Karpas-422 (cell line): Measurements from ENCODE around the gene KIR2DL1. TPM values are rescaled to one million over a fixed set of nuclear protein-coding genes. Genes with fewer than 3 reads are reported as not detected.
"Not testable (repeated sequence)": the region's sequence is repeated elsewhere in the genome, so short reads cannot be mapped to it uniquely, and the experiment has no call there.

Experiments
- DNase-seq: peaks from one replicate; pipeline ENCODE4 v3.0.0-alpha.2; 2015
- H2AFZ ChIP-seq: fragments of 200-600 bp; sonication (generic); 2 replicates; pipeline ENCODE4 v1.6.1; 2014; ENCODE audit warnings: antibody characterized with exemption, low read length, mixed read lengths
- H3K27ac ChIP-seq: fragments of 200-600 bp; sonication (generic); 2 replicates; pipeline ENCODE4 v1.5.1; 2014; ENCODE audit warnings: mild to moderate bottlenecking, low read length, moderate library complexity
- H3K27me3 ChIP-seq: fragments of 200-600 bp; sonication (generic); 2 replicates; pipeline ENCODE4 v1.6.1; 2014; ENCODE audit warnings: low read length, mixed read lengths
- H3K36me3 ChIP-seq: fragments of 200-600 bp; sonication (generic); 2 replicates; pipeline ENCODE4 v1.6.1; 2014; ENCODE audit warnings: low read length, mixed read lengths; ENCODE audit not compliant: insufficient read depth
- H3K4me1 ChIP-seq: fragments of 200-600 bp; sonication (generic); 2 replicates; pipeline ENCODE4 v1.6.1; 2014; ENCODE audit warnings: mild to moderate bottlenecking, low read length, mixed read lengths
- H3K4me2 ChIP-seq: fragments of 200-600 bp; sonication (generic); 2 replicates; pipeline ENCODE4 v1.6.1; 2014; ENCODE audit warnings: low read length, low read depth, mild to moderate bottlenecking; ENCODE audit not compliant: poor library complexity, severe bottlenecking
- H3K4me3 ChIP-seq: fragments of 200-600 bp; sonication (generic); 2 replicates; pipeline ENCODE4 v1.5.1; 2014; ENCODE audit warnings: mild to moderate bottlenecking, antibody characterized with exemption, low read length, mixed read lengths
- H3K79me2 ChIP-seq: fragments of 200-600 bp; sonication (generic); 2 replicates; pipeline ENCODE4 v1.6.1; 2014; ENCODE audit warnings: mild to moderate bottlenecking, low read length, mixed read lengths
- H3K9ac ChIP-seq: fragments of 200-600 bp; sonication (generic); 2 replicates; pipeline ENCODE4 v1.6.0; 2014; ENCODE audit warnings: low read length
- H3K9me2 ChIP-seq: fragments of 200-600 bp; sonication (generic), shearing (Covaris generic); replicated peaks from 2 replicates; pipeline ENCODE4 v1.6.0; 2014; ENCODE audit warnings: mild to moderate bottlenecking, low read length, moderate library complexity; ENCODE audit not compliant: insufficient read depth
- H3K9me3 ChIP-seq: fragments of 300-700, 200-600 bp; sonication (generic); 2 replicates; pipeline ENCODE4 v1.6.1; 2014; ENCODE audit warnings: low read length, mixed read lengths
- H4K20me1 ChIP-seq: fragments of 200-600 bp; sonication (generic); 2 replicates; pipeline ENCODE4 v1.6.1; 2014; ENCODE audit warnings: mild to moderate bottlenecking, antibody characterized with exemption, low read length, low read depth; ENCODE audit not compliant: insufficient read depth
- total RNA-seq: library from RNA; depleted of rRNA; stranded (reverse); fragments of >200 nt; shearing (Covaris generic); gene quantifications from 2 replicates; pipeline ENCODE4 v1.2.3, GENCODE V29; 2014; ENCODE audit warnings: low replicate concordance

Gene KIR2DL1
- total RNA-seq, 1 experiment from 2014 or later, result not detected

DNA sequence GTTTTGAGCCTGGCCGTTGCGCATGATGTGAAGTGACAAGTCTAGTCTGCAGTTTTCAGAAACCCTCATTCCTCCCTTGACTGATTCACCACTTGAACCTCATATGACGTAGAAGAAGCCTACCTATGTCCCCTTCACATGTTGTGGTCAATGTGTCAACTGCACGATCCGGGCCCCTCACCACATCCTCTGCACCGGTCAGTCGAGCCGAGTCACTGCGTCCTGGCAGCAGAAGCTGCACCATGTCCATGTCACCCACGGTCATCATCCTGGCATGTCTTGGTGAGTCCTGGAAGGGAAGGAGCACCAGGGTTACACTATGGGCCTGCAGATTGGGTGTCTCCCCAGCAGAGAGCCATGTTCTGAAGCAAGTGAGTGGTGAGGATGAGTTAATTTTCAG, 33.8 kb downstream of the KIR2DL1 start, which contains the start of gene KIR2DL4:
TSS of gene KIR2DL4 (plus strand) at position 201 of the 400 bp plus-strand sequence. CDS start at position 243, 42 bp downstream.
- DNase-seq, result no peak
- no peak within 1 kb of the TSS for H3K9ac ChIP-seq
- no peaks in the 10 kb centered on the region for H3K27me3 ChIP-seq
- H3K4me2 ChIP-seq, result no peak within 1 kb of the TSS
- no peaks in the 10 kb centered on the region for H3K9me2 ChIP-seq
- H3K79me2 ChIP-seq, result no peaks in the 10 kb centered on the region
- no peak within 1 kb of the TSS for H3K4me3 ChIP-seq
- no peaks in the 10 kb centered on the region for H4K20me1 ChIP-seq
- no peaks in the 10 kb centered on the region for H3K9me3 ChIP-seq
- H3K4me1 ChIP-seq, result no peaks in the 10 kb centered on the region
- H3K27ac ChIP-seq, result no peak within 1 kb of the TSS
- no peaks in the 10 kb centered on the region for H3K36me3 ChIP-seq
- no peak within 1 kb of the TSS for H2AFZ ChIP-seq

DNA sequence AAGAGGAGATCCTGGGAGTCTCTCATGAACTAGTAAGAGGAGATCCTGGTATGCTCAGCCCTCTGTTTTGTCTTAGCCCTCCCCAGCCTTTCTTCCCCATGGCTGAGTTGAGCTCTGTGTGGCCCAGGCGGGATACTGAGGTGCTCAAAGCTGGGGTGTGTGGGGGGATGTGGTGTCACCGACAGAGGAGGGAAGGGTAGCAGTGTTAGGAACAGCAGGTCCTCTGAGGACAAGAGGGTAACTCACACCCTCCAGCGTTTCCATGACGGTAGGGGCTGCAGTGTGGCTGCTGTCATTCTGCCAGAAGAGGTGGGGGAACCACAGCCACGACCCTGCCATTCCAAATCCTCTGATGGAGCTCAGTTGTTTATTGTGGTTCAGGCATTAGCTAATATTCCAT, 34.5 kb downstream of the KIR2DL1 start:
- Histone ChIP-seq H3K9me2 (no peaks in the 10 kb centered on the region), H3K4me3 (no peak overlapping the region), H4K20me1 (no peaks in the 10 kb centered on the region), H2AFZ (no peak overlapping the region), H3K4me2 (no peak overlapping the region), H3K27me3 (no peaks in the 10 kb centered on the region), H3K27ac (no peak overlapping the region), H3K4me1 (no peaks in the 10 kb centered on the region), H3K9me3 (no peaks in the 10 kb centered on the region), H3K9ac (no peak overlapping the region), H3K79me2 (no peaks in the 10 kb centered on the region), H3K36me3 (no peaks in the 10 kb centered on the region)
- DNase-seq, result no peak

DNA sequence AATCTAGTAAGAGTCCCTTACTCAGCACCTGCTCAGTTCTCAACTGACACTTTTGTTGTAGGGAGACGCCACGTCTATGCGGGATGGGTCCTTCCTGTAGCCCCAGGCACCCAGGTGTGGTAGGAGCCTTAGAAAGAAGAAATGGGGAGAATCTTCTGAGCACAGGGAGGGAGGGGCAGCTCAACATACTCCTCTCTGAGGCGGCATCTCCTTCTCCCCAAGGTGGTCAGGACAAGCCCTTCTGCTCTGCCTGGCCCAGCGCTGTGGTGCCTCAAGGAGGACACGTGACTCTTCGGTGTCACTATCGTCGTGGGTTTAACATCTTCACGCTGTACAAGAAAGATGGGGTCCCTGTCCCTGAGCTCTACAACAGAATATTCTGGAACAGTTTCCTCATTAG, 35.0 kb downstream of the KIR2DL1 start:
- Histone ChIP-seq H4K20me1 (no peaks in the 10 kb centered on the region), H3K27ac (no peak overlapping the region), H3K27me3 (no peaks in the 10 kb centered on the region), H3K4me1 (no peaks in the 10 kb centered on the region), H3K9me3 (no peaks in the 10 kb centered on the region), H2AFZ (no peak overlapping the region), H3K36me3 (no peaks in the 10 kb centered on the region), H3K4me2 (no peak overlapping the region), H3K9me2 (no peaks in the 10 kb centered on the region), H3K9ac (no peak overlapping the region), H3K79me2 (no peaks in the 10 kb centered on the region), H3K4me3 (no peak overlapping the region)
- no peak for DNase-seq

DNA sequence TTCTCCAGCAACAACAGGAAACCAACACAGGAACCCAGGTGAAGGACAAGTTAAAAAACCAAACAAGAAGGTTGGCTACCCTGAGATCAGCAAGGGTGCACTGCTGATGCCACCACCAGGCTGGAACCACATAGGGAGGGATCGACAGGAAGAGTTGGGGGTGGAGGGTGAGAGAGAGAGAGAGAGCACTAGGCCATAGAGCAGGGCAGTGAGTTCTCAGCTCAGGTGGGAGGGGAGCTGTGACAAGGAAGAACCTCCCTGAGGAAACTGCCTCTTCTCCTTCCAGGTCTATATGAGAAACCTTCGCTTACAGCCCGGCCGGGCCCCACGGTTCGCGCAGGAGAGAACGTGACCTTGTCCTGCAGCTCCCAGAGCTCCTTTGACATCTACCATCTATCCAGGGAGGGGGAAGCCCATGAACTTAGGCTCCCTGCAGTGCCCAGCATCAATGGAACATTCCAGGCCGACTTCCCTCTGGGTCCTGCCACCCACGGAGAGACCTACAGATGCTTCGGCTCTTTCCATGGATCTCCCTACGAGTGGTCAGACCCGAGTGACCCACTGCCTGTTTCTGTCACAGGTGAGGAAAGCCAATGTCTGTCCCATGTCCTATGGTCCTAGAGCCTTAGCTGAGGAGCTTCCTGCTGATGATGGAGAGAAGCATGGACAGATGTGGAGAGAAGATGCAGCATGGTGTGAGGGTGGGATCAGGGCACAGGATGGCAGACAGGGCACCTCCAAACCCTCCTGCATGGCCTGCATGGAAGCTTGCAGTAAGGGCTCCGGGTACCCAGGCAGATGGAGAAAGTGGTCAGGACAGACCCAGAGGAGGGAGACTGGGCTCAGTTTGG, 36.3 kb downstream of the KIR2DL1 start:
- Histone ChIP-seq H3K36me3 (no peaks in the 10 kb centered on the region), H3K4me3 (no peak overlapping the region), H3K27me3 (no peaks in the 10 kb centered on the region), H3K9me3 (no peaks in the 10 kb centered on the region), H3K27ac (no peak overlapping the region), H3K9ac (no peak overlapping the region), H3K79me2 (no peaks in the 10 kb centered on the region), H3K4me1 (no peaks in the 10 kb centered on the region), H3K9me2 (no peaks in the 10 kb centered on the region), H2AFZ (no peak overlapping the region), H4K20me1 (no peaks in the 10 kb centered on the region), H3K4me2 (no peak overlapping the region)
- no peak for DNase-seq

DNA sequence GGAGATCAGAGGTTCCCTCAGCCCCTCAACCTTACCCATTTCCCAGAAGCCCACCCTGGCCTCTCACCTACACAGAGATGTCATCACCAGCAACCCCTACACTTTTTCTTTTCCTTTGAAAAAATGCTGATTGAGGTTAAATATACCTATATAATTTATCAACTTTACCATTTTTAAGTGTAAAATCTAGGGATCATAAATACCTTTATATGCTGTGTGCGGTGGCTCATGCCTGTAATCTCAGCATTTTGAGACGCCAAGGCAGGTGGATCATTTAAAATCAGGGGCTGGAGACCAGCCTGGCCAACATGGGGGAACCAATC, 36.9 kb downstream of the KIR2DL1 start:
- Histone ChIP-seq H3K4me2 (no peak overlapping the region), H4K20me1 (no peaks in the 10 kb centered on the region), H3K4me1 (no peaks in the 10 kb centered on the region), H3K27ac (no peak overlapping the region), H2AFZ (no peak overlapping the region), H3K9me2 (no peaks in the 10 kb centered on the region), H3K9me3 (no peaks in the 10 kb centered on the region), H3K36me3 (no peaks in the 10 kb centered on the region), H3K4me3 (no peak overlapping the region), H3K27me3 (no peaks in the 10 kb centered on the region), H3K9ac (no peak overlapping the region), H3K79me2 (no peaks in the 10 kb centered on the region)
- no peak for DNase-seq

DNA sequence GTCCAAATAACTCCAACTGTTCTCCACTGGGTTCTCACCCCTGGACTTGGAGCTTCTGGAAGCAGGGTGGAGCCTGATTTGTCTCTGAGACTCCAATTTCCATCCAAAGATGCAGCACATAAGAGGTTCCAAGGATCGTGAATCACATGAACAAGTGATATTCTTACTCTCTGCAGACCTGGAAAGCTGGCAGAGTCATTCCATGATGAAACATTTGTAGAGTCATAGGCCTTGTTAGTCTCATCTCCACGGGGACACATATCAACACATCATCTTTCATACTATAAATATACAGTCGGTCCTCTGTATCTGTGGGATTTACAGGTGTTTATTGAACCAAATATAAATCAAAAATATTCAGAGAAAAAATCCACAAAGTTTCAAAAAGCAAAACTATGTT, 45.0 kb downstream of the KIR2DL1 start:
- H4K20me1 ChIP-seq, H3K4me2 ChIP-seq, H3K4me1 ChIP-seq, H3K27ac ChIP-seq, H3K79me2 ChIP-seq, H3K36me3 ChIP-seq, H3K9me3 ChIP-seq, H2AFZ ChIP-seq, DNase-seq, H3K9me2 ChIP-seq, H3K27me3 ChIP-seq, H3K4me3 ChIP-seq, H3K9ac ChIP-seq: not testable (repeated sequence)

DNA sequence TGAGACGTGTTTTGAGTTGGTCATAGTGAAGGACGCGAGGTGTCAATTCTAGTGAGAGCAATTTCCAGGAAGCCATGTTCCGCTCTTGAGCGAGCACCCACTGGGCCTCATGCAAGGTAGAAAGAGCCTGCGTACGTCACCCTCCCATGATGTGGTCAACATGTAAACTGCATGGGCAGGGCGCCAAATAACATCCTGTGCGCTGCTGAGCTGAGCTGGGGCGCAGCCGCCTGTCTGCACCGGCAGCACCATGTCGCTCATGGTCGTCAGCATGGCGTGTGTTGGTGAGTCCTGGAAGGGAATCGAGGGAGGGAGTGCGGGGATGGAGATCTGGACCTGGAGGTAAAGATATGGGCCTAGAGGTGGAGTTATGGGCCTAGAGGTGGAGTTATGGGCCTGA, 46.7 kb downstream of the KIR2DL1 start, which contains the start of gene KIR3DL1:
TSS of gene KIR3DL1 (plus strand) at position 218 of the 400 bp plus-strand sequence.
- not testable (repeated sequence) for H2AFZ ChIP-seq, H3K79me2 ChIP-seq, H3K4me2 ChIP-seq, H3K9me2 ChIP-seq, H3K27me3 ChIP-seq, DNase-seq, H3K4me3 ChIP-seq, H4K20me1 ChIP-seq, H3K36me3 ChIP-seq, H3K27ac ChIP-seq, H3K9me3 ChIP-seq, H3K4me1 ChIP-seq, H3K9ac ChIP-seq

DNA sequence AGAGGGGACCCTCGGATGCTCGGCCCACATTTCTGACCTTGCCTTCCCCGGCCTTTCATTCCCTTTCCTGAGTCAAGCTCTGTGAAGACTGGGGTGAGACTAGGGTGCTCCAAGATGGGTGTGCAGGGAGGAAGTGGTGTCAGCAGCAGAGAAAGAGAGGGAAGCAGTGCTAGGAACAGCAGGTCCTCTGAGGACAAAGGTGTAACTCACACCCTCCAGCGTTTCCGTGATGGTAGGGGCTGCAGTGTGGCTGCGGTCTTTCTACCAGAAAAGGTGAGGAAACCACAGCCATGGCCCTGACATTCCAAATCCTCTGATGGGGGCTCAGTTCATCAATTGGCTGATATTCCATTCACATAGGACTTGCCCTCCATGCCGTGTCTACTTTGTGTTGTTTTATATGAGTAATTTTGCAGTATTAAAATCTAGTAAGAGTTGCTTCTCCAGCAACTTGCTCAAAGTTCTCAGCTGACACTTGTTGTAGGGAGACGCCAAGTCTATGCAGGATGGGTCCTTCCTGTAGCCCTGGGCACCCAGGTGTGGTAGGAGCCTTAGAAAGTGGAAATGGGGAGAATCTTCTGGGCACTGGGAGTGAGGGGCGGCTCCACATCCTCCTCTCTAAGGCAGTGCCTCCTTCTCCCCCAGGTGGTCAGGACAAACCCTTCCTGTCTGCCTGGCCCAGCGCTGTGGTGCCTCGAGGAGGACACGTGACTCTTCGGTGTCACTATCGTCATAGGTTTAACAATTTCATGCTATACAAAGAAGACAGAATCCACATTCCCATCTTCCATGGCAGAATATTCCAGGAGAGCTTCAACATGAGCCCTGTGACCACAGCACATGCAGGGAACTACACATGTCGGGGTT, 48.3 kb downstream of the KIR2DL1 start:
- H3K79me2 ChIP-seq, result no peaks in the 10 kb centered on the region
- H3K36me3 ChIP-seq, result no peaks in the 10 kb centered on the region
- H2AFZ ChIP-seq, result no peak overlapping the region
- no peaks in the 10 kb centered on the region for H3K9me3 ChIP-seq
- H3K4me3 ChIP-seq, result no peak overlapping the region
- no peak overlapping the region for H3K4me2 ChIP-seq
- no peak overlapping the region for H3K27ac ChIP-seq
- no peaks in the 10 kb centered on the region for H3K4me1 ChIP-seq
- DNase-seq, result no peak
- no peak overlapping the region for H3K9ac ChIP-seq
- no peaks in the 10 kb centered on the region for H3K9me2 ChIP-seq
- H3K27me3 ChIP-seq, result no peaks in the 10 kb centered on the region
- no peaks in the 10 kb centered on the region for H4K20me1 ChIP-seq
